ENCODE results near the gene NLRC3. TPM values are rescaled to one million over a fixed set of nuclear protein-coding genes. Genes with fewer than 3 reads are reported as not detected.

NLRC3 gene
- total and polyA plus RNA-seq, 12 donors: 0.26 to 2.5 (median 1.0) TPM

GRCh38 chr16:3569851-3570250 is 7.4 kb downstream of the NLRC3 start:
- Histone ChIP-seq H3K9me3 (peaks cover 0 to 22% (median 12%) of the 10 kb centered on the region in 11 donors), H3K4me1 (no peaks in the 10 kb centered on the region), H3K4me3 (no peak overlapping the region), H3K27me3 (no peaks in the 10 kb centered on the region), H3K27ac (no peak overlapping the region), H3K36me3 (peaks cover 0 to 6% (median 0%) of the 10 kb centered on the region in 9 donors)
- no peak for TF ChIP-seq CTCF (IDR thresholded peaks at IDR 0.05)
- WGBS, 2 donors: 97% methylated on average over 2 of the region's 2 CpGs
- ATAC-seq: no peak
- DNase-seq: no peak
- intact Hi-C loops (cut with DNase I): no loop called here

GRCh38 chr16:3566990-3567389 is 10.2 kb downstream of the NLRC3 start:
- no peak for TF ChIP-seq CTCF (IDR thresholded peaks at IDR 0.05)
- DNase-seq: no peak
- H3K27me3 ChIP-seq: no peaks in the 10 kb centered on the region
- intact Hi-C loops (cut with DNase I): no loop called here
- no peak for ATAC-seq
- no peak overlapping the region for H3K4me3 ChIP-seq
- H3K27ac ChIP-seq: no peak overlapping the region
- H3K4me1 ChIP-seq: no peaks in the 10 kb centered on the region
- H3K36me3 ChIP-seq: peaks cover 0 to 23% (median 0%) of the 10 kb centered on the region in 9 donors
- 71 to 75% methylated on average over 8 of the region's 8 CpGs for WGBS, 2 donors
- peaks cover 0 to 21% (median 12%) of the 10 kb centered on the region in 11 donors for H3K9me3 ChIP-seq

DNA sequence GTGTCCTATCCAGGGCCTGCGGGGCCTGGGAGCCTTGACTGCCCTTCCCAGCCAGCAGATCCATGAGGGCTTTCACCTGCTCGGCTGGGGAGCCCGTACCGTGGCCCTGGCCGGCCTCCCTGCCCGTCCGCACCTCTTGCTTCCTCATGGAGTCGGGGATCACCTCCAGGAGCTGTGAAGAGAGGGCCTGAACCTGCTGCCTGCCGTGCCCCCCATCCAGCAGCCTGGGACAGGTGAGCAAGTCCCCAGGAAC is 12.4 kb downstream of the NLRC3 start:
- 93 to 94% methylated on average over 9 of the region's 9 CpGs for WGBS, 2 donors
- DNase-seq (no peak), ATAC-seq (no peak)
- no peak for TF ChIP-seq CTCF (IDR thresholded peaks at IDR 0.05)
- intact Hi-C loops (cut with DNase I): no loop called here
- Histone ChIP-seq H3K27ac (no peak overlapping the region), H3K4me3 (no peak overlapping the region), H3K27me3 (no peaks in the 10 kb centered on the region), H3K9me3 (peaks cover 0 to 1% (median 0%) of the 10 kb centered on the region in 11 donors), H3K36me3 (peaks cover 0 to 23% (median 0%) of the 10 kb centered on the region in 9 donors), H3K4me1 (no peaks in the 10 kb centered on the region)

DNA sequence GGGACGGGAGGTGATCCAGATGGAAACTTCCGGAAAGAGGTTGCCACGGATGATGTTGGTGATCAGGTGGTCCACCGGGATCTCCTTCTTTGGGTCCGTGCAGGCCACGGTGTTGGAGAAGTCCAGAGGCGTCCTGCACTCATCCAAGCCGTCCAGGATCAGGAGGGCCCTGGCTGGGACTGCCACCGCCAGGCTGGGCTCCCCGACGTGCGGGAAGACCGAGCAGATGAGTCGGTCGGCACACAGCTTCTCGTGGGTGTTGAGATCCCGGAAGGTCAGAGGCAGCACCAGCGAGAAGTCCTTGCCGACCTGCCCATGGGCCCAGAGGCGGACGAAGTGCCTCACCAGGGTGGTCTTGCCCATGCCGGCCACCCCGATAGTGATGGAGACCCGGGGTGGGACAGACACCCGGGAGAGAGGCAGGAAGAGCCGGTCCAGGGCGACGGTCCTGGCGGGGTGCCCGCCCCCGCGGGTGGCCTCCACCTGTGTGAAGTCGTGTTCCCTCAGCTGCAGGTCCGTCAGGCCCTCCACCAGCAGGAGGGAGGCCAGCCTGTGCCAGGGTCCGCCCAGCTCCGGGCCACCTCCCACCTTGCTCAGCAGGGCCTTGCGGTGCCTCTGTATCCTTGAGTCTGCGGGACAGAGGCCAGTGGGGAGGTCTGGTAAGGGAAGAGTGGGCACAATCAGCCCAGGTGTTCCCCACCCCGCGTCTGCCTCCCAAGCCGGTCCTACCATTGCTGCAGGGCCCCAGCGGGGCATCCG is 12.9 kb downstream of the NLRC3 start:
- Histone ChIP-seq H3K9me3 (no peaks in the 10 kb centered on the region), H3K4me1 (no peaks in the 10 kb centered on the region), H3K4me3 (no peak overlapping the region), H3K36me3 (peaks cover 0 to 23% (median 0%) of the 10 kb centered on the region in 9 donors), H3K27ac (no peak overlapping the region), H3K27me3 (no peaks in the 10 kb centered on the region)
- ATAC-seq: peak in 2 of 8 donors; percentile 13 to 53
- intact Hi-C loops (cut with DNase I): no loop called here
- TF ChIP-seq CTCF (IDR thresholded peaks at IDR 0.05): no peak
- WGBS, 2 donors: 95 to 96% methylated on average over 43 of the region's 43 CpGs
- DNase-seq: no peak

All from heart right ventricle (tissue), 16 donors.